ENCODE measurements around the gene BROX.

The BROX gene

DNA sequence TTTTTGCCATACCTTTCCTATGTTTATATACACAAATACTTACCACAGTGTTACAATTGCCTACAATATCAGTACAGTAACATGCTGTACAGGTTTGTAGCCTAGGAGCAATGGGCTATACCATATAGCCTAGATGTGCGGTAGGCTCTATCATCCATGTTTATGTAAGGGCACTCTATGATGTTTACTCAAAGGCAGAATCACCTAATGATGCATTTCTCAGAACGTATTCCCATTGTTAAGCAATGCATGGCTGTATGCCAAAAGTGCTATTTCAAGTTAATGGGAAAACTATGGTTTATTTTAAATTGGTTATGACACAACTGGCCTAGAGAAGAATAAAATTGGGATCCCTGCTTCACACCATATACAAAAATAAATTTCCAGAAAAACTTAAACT lies 65.6 kb downstream of the BROX start:
- DNase-seq (ENCODE audit: low read depth): peak; percentile 92

DNA sequence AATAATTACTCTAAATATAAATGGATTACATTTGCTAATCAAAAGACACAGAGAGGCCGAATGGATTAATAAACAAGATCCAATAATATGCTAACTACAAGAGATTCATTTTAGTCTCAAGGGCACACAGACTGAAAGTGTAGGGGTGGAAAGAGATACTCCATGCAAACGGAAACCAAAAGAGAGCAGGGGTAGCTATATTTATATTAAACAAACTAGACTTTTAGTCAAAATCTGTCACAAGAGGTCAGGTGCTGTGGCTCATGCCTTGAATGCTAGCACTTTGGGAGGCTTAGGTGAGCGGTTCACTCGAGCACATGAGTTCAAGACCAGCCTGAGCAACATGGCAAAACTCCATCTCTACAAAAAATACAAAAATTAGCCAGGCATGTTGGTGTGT lies 68.9 kb downstream of the BROX start:
- no peak for DNase-seq (ENCODE audit: low read depth)

DNA sequence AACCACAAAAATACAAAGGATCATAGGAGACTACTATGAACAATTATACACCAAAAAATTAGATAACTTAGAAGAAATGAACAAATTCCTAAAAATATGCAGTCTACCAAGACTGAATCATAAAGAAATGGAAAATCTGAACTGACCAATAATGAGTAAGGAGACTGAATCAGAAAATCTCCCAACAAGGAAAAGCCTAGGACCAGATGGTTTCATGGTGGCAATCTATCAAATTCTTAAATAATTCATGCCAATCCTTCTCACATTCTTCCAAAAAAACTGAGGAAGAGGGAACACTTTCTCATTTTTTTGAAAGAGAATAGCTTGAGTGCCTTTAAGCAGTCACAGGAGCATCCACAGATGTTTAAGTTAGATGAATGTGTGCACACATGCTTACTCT lies 70.7 kb downstream of the BROX start:
- no peak for DNase-seq (ENCODE audit: low read depth)

DNA sequence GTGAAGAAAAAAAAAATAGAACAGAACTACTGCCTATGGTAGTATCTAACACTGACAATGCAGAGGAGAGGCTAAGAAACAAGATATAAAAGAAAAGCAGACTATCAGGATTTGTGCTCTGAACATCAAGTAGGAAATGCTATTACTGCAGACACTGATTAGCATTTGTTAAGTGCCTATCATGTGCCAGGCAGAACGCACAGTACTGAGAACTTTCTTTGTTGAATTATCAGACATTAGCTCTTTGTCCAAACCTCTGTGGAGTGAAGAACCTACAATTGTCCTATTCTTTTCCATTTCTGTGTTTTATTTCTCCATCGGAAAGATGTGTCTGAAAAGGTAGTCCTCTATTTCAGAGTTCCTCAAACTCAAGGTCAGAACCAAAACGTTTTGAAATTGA lies 72.0 kb downstream of the BROX start:
- no peak for DNase-seq (ENCODE audit: low read depth)

Data from amniotic epithelial cell (primary cell).